ENCODE measurements around the gene CASTOR2. TPM values are rescaled to one million over a fixed set of nuclear protein-coding genes. Genes with fewer than 3 reads are reported as not detected.

The CASTOR2 gene
- total RNA-seq, 1 donor from 2014 or later, result 29.9 TPM

GRCh38 chr7:75049817-75050216, 85.3 kb downstream of the CASTOR2 start:
- DNase-seq, result no peak
- no peaks in the 10 kb centered on the region for H3K9me3 ChIP-seq (replicated peaks)
- H3K27me3 ChIP-seq (ENCODE audit: low read depth), result no peaks in the 10 kb centered on the region
- H3K4me1 ChIP-seq, result peaks cover 18% of the 10 kb centered on the region
- TF ChIP-seq, protein P1, sequence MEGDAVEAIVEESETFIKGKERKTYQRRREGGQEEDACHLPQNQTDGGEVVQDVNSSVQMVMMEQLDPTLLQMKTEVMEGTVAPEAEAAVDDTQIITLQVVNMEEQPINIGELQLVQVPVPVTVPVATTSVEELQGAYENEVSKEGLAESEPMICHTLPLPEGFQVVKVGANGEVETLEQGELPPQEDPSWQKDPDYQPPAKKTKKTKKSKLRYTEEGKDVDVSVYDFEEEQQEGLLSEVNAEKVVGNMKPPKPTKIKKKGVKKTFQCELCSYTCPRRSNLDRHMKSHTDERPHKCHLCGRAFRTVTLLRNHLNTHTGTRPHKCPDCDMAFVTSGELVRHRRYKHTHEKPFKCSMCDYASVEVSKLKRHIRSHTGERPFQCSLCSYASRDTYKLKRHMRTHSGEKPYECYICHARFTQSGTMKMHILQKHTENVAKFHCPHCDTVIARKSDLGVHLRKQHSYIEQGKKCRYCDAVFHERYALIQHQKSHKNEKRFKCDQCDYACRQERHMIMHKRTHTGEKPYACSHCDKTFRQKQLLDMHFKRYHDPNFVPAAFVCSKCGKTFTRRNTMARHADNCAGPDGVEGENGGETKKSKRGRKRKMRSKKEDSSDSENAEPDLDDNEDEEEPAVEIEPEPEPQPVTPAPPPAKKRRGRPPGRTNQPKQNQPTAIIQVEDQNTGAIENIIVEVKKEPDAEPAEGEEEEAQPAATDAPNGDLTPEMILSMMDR (IDR thresholded peaks at IDR 0.05; ENCODE audit: borderline replicate concordance), result no peak
- intact Hi-C loops (cut with micrococcal nuclease), result no loop called here
- H3K36me3 ChIP-seq, result peaks cover 74% of the 10 kb centered on the region
- no peak overlapping the region for H3K4me3 ChIP-seq
- no peak overlapping the region for H3K27ac ChIP-seq (replicated peaks)

- intact Hi-C loops (cut with micrococcal nuclease), result no loop called here
- Histone ChIP-seq H3K9me3 (replicated peaks) (no peaks in the 10 kb centered on the region), H3K27me3 (ENCODE audit: low read depth) (no peaks in the 10 kb centered on the region), H3K4me3 (no peak overlapping the region), H3K36me3 (peaks cover 74% of the 10 kb centered on the region), H3K27ac (replicated peaks) (no peak overlapping the region), H3K4me1 (peaks cover 25% of the 10 kb centered on the region)
- TF ChIP-seq, protein P1 (IDR thresholded peaks at IDR 0.05; ENCODE audit: borderline replicate concordance), result no peak
- no peak for DNase-seq
Observed at GRCh38 chr7:75050501-75050900, 86.0 kb downstream of the CASTOR2 start.

GRCh38 chr7:75054744-75055143, 90.2 kb downstream of the CASTOR2 start:
- H3K27me3 ChIP-seq (ENCODE audit: low read depth), result no peaks in the 10 kb centered on the region
- H3K4me1 ChIP-seq, result peaks cover 34% of the 10 kb centered on the region
- no peak overlapping the region for H3K4me3 ChIP-seq
- peaks cover 92% of the 10 kb centered on the region for H3K36me3 ChIP-seq
- no peaks in the 10 kb centered on the region for H3K9me3 ChIP-seq (replicated peaks)
- TF ChIP-seq, protein P1 (IDR thresholded peaks at IDR 0.05; ENCODE audit: borderline replicate concordance), result no peak
- intact Hi-C loops (cut with micrococcal nuclease), result no loop called here
- H3K27ac ChIP-seq (replicated peaks), result peak overlapping the region; percentile 71
- DNase-seq, result peak; percentile 59

- intact Hi-C loops (cut with micrococcal nuclease), result no loop called here
- Histone ChIP-seq H3K9me3 (replicated peaks) (no peaks in the 10 kb centered on the region), H3K36me3 (peaks cover 92% of the 10 kb centered on the region), H3K27ac (replicated peaks) (peak overlapping the region; percentile 71), H3K27me3 (ENCODE audit: low read depth) (no peaks in the 10 kb centered on the region), H3K4me1 (peaks cover 34% of the 10 kb centered on the region), H3K4me3 (no peak overlapping the region)
- no peak for DNase-seq
- TF ChIP-seq, protein P1 (IDR thresholded peaks at IDR 0.05; ENCODE audit: borderline replicate concordance), result no peak
Observed at GRCh38 chr7:75055155-75055554, 90.7 kb downstream of the CASTOR2 start.

- Histone ChIP-seq H3K4me1 (peaks cover 34% of the 10 kb centered on the region), H3K4me3 (no peak overlapping the region), H3K27ac (replicated peaks) (peak overlapping the region; percentile 71), H3K9me3 (replicated peaks) (no peaks in the 10 kb centered on the region), H3K36me3 (peaks cover 92% of the 10 kb centered on the region), H3K27me3 (ENCODE audit: low read depth) (no peaks in the 10 kb centered on the region)
- TF ChIP-seq, protein P1 (IDR thresholded peaks at IDR 0.05; ENCODE audit: borderline replicate concordance), result no peak
- no peak for DNase-seq
- intact Hi-C loops (cut with micrococcal nuclease), result no loop called here
Observed at GRCh38 chr7:75055830-75056772, 91.6 kb downstream of the CASTOR2 start.

Measured in left ventricle myocardium inferior (tissue), 1 donor.